HG02870 (cell line): ENCODE measurements around the gene EGR4.
A peak's percentile ranks its signal among the peaks of the same experiment; 100 is the strongest.

Source experiments
- ATAC-seq: cut with Tn5 transposase; IDR thresholded peaks from one replicate; pipeline ENCODE4 v1.9.1; 2021; ENCODE audit warnings: mild to moderate bottlenecking, moderate library complexity; ENCODE audit not compliant: unreplicated experiment

EGR4 gene

DNA sequence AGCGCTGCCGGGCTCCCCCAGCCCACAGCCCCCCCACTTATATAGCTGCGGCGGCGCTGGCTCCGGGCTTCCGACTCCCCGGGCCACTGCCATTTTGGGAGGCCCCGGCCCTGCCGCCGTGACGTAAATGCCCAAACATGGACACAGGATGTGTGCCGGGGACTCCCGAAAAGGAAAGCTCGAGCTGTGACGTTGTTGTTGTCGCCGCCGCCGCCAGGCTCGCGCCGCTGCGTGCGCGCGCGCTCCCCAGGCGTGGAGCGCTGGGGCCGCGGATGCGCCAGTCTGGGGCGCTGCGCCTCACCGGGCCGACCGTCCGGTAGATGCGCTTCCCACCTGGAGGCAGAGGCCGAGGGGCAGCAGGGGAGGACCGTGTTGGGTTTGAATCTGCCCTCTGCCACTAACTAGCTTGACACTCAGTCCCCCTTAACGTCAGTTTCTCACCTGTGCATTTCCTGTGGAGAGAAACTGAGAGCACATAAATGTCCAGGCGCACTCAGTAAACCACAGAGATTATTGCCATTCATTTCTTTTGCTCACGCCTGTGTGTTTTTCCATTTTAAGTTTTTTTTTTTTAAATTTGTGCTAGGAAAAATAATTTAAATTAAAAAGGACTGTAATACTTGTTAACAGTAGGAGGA is at the start of gene EGR4:
Gene EGR4, minus strand, starts transcription at position 15 of the 638 bp plus-strand sequence. CDS start 231 bp downstream, outside the sequence.
- ATAC-seq = peak; percentile 91

DNA sequence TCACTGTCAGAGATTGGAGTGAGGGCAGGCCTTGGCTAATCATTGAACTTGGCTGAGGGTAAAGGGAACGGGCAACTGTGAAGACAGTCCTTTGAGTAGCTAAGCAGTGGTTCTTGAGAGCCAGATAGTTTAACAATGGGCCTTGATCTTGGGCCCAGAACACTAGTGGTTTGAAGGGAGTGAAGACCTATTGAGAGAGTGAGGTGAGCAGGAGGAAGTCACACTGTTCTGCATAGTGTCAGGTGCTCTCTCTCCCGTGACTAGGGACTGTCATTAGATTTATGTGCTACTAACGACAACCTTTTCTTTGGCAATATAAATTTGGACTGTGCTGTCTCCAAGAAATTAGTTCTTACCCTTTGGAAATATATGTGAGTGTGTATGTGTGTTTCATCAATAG is 47.7 kb upstream of the EGR4 start:
- ATAC-seq = no peak

DNA sequence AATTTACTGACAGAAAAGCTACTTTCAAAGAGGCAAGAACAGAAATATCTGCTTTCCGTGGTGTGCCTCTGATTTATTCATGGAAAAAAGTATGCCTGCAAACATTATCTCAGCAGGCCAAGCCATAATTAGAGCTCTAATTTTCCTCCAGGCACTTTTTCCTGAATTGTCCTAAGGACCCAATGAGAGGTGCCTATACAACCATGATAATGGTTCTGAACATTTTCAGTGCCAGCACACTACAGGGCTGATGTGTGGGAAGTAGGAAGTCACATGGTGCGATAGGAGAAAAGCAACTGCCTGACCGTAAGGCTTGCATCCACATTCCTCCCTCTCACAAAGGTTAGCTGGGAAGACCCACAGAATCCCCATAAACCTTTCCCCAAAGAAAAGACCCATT is 45.9 kb upstream of the EGR4 start:
- no peak for ATAC-seq

DNA sequence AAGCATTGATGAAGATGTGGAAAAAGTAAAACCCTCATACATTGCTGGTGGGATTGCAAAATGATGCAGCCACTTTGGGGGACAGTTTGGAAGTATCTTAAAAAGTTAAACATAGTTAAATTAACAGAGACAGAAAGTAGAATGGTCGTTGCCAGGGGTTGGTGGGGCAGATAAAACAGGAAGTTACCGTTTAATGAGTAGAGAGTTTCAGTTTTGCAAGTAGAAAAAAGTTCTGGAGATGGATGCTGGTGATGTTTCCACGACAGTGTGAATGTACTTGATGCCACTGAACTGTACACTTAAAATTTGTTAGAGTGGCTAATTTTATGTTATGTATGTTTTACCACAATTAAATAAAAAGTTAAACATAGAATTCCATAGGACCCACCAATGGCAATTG is 44.5 kb upstream of the EGR4 start:
- ATAC-seq = no peak

DNA sequence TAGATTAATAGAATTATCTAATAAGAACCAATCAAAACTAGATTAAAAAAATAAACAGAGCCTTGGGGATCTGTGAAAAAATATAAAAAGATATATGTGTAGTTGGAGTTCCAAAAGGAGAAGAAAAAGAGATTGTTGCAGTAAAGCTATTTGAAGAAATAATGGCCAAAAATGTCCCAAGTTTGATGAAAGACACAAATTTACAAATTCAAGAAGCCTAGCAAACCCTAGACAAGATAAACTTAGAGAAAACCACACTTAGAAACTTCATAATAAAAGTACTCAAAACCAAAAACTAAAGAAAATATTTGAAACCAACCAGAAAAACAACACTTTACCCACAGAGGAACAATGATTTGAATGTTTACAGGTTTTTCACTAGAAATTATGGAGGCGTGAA is 41.3 kb upstream of the EGR4 start:
- ATAC-seq = no peak

DNA sequence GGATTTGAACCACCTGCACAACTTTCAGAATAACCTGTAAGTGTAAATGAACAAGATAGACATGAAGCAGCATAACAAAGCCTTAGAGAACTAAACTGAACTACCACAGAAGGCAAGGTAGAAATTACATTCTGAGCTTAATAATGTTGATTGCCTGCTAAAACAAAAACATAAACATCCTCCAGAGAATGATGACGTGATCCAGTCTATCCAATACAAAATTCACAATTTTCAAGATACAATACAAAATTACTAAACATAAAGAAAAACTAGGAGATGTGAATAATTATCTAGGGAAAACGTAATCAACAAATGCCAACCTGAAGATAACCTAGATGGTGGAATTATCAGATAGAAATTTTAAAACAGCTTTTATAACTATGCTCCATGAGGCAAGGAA is 40.7 kb upstream of the EGR4 start:
- no peak for ATAC-seq

DNA sequence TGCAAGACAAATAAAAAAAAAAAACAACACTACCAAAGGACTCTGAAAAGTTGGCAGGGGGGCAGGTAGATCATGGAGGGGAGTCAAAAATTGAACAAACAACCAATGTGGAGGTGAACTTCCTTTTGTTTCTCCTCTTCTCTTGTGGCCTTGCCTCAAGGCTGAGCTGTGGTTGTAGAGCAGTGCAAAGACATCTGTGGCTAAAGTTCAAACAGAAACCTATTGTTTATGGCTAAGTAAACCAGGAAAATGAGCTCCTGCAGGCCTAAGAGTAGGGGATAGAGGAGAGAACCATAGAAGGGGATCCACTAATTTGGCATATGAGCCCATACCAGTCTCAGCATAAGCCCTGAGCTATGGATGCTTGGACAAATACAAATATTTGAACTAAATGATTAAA is 40.2 kb upstream of the EGR4 start:
- ATAC-seq = no peak

DNA sequence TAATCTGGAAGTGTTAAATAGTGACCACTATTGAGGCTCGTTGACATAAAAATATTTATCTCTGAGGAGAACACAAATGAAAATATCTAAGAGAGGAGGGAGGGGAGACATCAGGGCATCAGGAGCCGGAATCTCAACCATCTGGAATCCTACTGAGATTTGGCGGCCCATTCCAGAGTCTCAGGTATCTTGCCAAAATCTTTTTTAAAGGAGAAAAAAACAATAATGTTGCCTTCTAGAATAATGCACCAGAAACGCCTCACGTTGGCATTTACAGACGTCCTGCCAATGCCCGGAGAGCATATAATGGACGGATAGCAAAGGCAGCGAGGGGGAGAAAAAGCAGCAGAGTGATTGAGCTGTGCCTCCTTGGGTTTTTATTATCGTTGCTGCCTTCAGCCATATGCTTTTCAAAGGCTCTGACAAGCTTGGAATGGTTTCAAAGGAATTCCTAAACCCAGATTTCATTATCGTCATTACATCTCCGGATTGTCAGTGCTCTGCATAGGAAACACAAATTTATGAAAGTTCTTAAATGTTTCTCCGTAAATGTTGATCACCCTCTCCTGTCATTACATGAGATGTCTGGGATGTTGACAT is 30.9 kb upstream of the EGR4 start:
- ATAC-seq = no peak

DNA sequence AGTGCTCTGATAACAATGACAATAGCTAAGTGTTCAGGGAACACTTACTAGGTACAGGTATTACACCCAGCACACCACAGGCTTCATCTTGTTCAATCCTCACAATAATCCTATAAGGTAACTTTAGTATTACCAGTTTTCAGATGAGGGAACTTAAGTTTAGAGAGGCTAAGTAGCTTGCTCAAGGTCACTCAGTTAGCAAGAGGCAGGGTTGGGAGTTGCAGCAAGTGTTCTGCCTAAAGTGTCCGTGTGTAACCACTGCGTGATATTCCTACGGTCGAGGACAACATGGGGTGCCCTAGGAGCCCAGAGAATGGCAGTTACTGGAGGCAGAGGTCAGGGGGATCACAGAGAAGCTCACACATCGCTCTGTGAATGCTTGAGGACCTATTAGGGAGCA is 30.2 kb upstream of the EGR4 start:
- ATAC-seq = no peak

DNA sequence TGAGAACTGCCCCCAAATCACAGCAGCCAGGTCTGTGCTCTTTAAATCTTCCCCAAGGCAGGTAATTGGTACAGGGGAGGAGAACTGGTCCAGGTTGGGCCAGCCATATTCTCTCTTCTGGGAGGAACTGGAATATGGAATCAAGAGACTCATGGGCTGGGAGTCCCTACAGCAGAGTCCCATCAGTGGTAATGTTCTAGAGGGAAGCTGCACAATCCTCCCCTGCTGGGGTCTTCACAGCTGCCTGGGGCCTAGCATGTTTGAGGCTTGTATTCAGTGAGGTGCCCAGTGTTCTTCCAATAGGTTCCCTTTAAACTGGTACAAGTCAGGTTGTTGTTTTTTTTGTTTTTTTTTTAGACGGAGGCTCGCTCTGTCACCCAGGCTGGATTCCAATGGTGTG is 21.1 kb upstream of the EGR4 start:
- ATAC-seq = no peak

DNA sequence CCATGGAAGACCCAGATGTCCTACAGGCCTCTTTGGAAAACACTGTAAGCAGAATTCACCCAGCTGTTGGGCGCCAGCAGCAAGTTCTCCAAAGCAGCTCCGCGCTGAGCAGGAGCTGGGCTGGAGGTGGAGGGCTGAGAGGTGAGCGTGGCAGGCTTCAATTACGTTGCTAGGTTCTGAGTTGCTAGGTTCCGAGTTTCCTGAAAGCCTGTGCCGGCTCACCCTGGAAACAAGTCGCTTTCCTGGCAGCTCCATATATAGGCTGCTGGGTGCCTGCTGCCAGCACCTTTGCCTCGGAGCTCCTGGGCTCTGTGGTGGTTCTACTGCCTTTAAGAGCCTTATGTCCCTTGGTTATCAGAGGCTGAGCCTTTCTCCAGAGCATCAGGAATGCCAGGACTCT is 14.4 kb upstream of the EGR4 start:
- no peak for ATAC-seq

DNA sequence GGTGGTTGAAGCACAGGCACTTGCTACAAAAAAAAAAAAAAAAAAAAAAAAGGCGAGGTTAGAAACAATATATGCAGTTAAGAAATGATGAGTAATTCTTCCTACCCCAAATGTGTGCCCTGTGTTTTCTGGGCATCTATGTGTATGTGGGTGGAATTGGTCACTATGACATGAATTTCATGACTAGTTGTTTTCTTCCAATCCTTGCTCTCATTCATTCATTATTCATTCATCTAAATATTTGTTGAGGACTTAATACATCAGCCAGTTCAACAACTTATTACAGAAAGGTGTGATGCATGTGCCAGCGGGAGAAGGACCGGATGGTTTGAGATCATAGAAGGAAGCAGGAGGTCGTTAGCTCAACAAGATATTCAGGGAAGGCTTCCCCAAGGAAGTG is 8.3 kb upstream of the EGR4 start:
- no peak for ATAC-seq

DNA sequence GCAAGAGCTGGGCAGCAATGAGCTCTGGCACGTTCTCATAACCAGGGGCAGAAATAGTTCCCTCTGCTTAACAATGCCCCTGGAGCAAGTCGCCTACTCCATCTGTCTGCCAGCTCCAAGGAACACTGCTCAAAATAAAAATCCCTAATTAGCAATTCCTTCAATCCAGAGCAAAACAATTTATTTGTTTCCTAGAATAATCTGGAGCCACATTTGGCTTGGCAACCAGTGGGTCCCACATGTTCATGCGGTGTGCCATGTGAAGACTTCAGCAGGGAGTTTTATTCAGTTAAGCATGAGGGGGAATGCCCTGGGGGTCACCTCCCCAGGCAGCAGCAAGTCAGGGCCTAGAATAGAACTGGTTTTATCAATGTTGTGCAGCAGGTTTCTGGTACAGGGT is 7.6 kb upstream of the EGR4 start:
- ATAC-seq = no peak

DNA sequence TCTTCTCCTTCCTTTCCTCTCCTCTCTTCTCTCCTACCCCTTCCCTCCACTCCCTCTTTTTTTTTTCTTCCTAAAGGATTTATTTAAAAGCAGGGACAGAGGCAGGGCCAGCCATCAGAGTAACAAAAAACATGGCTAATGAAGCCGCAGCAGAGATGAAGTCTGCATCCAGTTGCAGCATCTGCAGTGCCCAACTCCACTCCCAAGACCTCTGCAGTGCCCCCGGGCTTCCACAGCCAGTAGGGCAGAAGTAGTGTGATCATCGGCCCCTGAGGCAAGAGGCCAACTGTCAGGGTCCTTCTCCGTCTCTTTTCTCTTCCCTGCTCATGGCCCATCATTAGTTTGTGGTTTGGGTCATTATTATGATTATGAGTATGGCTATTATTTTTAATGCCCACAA is 4.2 kb upstream of the EGR4 start:
- ATAC-seq = no peak

DNA sequence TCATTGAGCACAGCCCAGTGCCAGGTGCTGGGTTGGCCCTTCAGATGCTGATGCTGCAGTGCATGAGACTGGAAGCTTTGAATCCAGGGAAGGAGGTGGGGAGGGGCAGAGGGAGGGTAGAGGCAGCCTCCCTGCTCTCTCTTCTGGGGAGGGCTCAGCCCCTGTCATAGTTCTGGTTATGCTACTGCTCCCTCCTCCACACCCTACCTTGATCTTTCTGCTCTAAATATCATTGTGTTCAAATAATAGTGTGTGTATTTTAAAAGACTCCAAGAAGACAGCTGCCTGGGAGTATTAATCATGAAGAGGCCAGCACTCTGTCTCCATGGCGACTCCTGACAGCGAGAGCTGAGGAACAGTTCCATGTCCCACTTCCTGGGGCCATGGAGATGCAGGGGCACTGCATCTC is 3.8 kb upstream of the EGR4 start:
- ATAC-seq = no peak

DNA sequence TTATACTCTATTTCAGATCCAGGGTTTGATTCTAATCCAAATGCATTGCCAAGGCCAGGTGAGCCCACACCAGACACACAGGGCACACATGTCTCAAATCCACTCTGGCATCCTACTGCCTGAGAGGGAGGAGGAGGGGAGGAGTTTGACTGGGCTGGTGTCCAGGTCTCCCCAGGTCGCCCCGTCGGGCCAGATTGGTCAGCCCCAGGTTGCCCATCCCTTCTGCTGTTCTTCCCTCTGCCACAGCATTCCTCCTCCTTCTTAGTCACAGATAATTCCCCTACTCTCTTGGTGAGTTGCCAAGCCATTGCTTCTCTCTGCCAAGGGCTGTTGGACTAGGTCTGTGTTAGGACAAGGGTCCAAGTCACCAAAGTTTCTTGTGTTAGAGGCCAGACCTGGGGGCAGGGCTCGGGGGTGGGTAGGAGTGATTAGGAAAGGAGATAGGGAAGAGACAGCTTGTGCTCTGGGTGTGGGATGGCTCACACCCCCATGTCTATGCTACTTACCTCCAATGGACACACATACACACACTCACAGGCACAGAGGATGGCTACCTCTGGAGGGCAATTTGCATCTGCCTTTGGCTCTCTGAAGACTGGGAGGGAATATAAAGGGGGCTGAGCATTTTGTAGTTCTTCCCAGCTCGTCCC is 2.5 kb upstream of the EGR4 start:
- ATAC-seq = no peak

DNA sequence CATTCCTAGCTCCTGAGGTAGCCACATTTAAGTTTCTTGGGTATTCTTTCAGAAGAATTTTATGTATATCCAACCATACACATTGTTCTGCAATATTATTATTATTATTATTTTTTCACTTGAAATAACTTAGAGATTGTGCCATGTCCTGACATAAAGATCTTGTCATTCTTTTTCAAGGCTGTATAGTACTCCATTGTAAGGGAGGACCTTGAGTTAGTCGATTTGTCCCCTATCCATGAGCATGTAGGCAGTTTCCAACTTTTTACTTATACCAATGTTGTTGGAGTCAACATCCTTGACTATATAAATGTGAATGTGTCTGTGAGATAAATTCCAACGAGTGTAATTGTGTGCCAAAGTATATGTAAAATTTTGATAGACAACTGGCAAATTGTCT is 891 bp upstream of the EGR4 start:
- ATAC-seq = no peak

DNA sequence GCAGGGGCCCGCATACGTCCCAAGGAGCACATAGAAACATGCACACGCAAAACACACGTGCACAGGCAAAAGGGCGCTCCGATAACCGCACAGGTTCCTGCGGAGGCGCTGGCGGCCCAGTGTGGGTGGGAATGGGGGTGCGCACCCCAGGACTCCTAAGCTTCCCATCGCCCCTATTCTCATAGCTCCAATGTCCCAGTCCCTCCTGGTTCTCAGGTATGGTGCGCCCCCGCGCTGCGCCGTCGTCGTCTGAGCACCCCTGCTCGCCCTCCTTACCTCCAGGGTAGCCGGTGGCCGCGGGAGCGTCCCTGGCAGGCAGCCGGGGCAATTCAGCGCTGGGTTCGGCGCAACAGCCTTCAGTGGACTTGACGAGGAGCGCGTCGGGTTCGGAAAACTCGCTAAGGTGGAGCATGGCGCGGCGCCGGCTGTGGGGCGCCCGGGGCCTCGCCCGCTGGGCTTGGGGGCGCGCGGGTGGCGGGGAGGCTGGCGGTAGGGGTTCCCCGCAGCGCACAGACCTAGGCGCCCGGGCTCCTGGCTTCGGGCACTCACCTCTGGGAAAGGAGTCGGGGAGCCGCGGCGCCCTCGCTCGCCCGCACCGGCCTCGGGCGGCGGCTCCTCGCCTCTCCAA is 328 bp downstream of the EGR4 start:
- no peak for ATAC-seq

DNA sequence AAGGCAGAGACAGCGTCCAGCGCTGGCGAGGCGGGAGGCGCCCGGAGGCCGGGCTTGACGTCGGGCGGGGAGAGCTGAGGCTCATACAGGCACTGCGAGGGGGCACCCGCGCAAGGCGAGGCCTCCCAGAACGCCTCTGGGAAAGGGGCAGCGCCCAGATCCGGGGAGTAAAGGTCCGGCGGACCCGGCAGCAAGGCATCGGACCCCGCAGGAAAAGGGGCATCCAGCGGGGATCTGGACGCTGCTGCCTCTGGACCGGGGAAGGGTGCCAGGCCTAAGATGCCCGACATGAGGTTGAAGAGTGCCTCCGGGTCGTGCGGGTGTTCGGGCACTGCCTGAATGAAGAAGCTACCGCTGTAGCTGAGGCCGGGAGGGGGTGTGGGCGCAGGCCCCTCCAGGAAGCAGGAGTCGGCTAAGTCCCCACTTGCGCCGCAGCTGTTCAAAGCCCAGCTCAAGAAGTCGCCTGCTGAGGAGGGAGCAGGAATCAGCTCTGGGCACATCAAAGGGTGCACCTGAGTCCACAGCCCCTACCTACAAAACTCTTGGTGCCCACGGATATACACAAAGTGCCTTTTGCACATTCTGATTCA is 937 bp downstream of the EGR4 start:
- ATAC-seq = no peak

DNA sequence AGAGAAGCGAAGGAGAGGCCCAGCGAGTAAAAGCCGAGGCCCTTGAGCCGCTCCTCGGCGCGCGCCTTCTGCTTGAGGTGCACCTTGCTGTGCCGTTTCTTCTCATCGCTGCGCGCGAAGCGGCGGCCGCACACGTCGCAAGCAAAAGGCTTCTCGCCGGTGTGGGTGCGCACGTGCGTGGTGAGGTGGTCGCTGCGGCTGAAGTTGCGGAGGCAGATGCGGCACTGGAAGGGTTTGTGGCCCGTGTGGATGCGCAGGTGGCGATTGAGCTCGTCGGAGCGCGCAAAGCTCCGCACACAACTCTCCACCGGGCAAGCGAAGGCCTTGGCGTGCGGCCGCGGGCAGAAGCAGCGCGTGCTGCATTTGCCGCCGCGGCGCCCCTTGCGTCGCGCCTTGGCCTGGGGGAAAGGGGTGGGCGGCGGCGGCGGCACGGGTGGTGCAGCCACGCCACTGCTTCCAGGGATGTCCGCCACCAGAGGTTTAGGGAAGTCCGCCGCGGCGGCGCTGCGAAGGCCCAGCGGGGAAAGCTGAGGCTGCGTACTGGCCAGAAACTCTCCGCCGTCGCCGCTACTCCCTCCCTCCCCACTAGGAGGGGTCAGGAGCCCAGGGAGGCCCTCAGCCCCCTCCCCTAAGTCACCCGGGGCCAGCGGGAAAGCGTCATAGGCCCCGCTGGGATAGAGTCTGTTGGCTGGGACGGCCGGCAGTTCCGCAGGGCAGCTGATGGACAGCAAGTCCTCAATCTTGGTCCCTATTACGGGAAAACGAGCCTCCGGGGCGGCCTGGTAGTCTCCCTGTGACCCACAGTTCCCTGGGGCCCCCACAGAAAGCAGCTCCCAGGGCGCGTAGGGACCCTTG is 1.7 kb downstream of the EGR4 start:
- no peak for ATAC-seq

DNA sequence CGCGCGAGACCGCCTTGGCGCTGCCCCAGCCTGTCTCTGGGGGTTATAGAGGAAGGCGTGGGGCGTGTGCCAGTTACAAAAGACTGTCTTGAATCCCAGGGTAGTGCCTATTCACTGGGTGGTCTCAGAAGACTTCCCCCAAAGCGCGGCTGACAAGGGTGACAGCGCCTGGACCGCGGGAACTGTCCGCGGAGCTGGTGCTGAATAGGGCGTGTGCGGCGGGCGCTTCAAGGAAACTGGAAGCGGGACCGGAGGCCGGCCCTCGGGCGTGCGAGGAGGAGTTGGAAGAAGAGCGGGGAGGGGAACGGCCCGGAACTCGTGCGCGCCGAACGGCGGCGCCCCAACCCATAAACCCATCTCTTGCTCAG is 2.3 kb downstream of the EGR4 start:
- no peak for ATAC-seq
